Measurements from ENCODE around the gene CDKAL1.

CDKAL1 gene

GRCh38 chr6:20652299-20653084, 118.2 kb downstream of the CDKAL1 start:
- H3K27ac ChIP-seq = no peak overlapping the region
- DNase-seq (ENCODE audit: low spot score) = no peak
- TF ChIP-seq CTCF (IDR thresholded peaks at IDR 0.05) = no peak
- H3K4me3 ChIP-seq = no peak overlapping the region

GRCh38 chr6:20653085-20653479, 118.8 kb downstream of the CDKAL1 start:
- no peak for TF ChIP-seq CTCF (IDR thresholded peaks at IDR 0.05)
- Histone ChIP-seq H3K4me3 (no peak overlapping the region), H3K27ac (no peak overlapping the region)
- DNase-seq (ENCODE audit: low spot score) = no peak

GRCh38 chr6:20655317-20655716, 121.1 kb downstream of the CDKAL1 start:
- no peak for DNase-seq (ENCODE audit: low spot score)
- no peak for TF ChIP-seq CTCF (IDR thresholded peaks at IDR 0.05)
- no peak overlapping the region for H3K27ac ChIP-seq
- H3K4me3 ChIP-seq = no peak overlapping the region

GRCh38 chr6:20657274-20657800, 123.1 kb downstream of the CDKAL1 start:
- no peak overlapping the region for H3K27ac ChIP-seq
- DNase-seq (ENCODE audit: low spot score) = no peak
- no peak overlapping the region for H3K4me3 ChIP-seq
- TF ChIP-seq CTCF (IDR thresholded peaks at IDR 0.05) = no peak

- no peak for TF ChIP-seq CTCF (IDR thresholded peaks at IDR 0.05)
- Histone ChIP-seq H3K4me3 (no peak overlapping the region), H3K27ac (no peak overlapping the region)
- DNase-seq (ENCODE audit: low spot score) = no peak
Observed at GRCh38 chr6:20658053-20658452, 123.8 kb downstream of the CDKAL1 start.

- no peak overlapping the region for H3K4me3 ChIP-seq
- H3K27ac ChIP-seq = no peak overlapping the region
- TF ChIP-seq CTCF (IDR thresholded peaks at IDR 0.05) = no peak
- no peak for DNase-seq (ENCODE audit: low spot score)
Observed at GRCh38 chr6:20658516-20658915, 124.3 kb downstream of the CDKAL1 start.

- no peak for DNase-seq (ENCODE audit: low spot score)
- Histone ChIP-seq H3K4me3 (no peak overlapping the region), H3K27ac (no peak overlapping the region)
- TF ChIP-seq CTCF (IDR thresholded peaks at IDR 0.05) = no peak
Observed at GRCh38 chr6:20660534-20660933, 126.3 kb downstream of the CDKAL1 start.

Measured in coronary artery (tissue), 2 donors.